ENCODE data around the gene CCDC178.

Gene CCDC178

DNA sequence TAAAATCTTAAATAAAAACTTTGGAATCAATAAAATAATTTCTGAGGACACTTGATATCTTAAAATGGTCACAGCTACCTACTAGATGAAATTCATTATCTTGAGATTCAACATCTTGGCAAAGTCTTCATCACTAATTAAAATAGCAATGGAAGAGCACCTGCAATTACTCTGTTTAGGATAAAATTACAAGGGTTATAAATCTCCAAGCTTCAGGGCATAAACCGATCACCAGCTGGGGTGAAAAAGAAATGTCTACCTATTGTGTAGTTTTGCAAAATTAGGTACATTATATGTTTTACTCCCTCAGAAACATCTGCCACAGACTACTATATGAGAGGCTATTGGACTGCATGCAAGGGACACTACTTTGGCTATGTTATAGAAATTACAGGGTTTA lies 327.1 kb downstream of the CCDC178 start:
- no peak for DNase-seq

DNA sequence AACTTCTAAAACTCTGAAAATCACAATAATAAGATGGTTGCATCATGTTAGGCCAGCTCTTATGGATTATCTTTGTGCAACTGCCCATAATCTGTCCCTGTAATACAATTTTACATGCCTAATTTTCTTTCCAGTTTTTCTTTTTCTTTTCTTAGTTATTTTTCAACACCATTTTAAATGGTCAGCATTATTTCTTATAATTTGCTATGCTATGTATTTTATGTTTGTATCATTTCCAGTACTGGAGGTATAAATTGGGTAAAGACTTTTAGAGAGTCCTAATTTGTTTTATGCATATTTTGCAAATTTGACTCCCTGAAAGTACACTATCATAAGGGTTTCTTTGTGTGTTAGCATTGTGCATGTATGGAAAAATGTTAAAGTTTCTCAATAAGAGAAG lies 333.0 kb downstream of the CCDC178 start:
- DNase-seq, result no peak

DNA sequence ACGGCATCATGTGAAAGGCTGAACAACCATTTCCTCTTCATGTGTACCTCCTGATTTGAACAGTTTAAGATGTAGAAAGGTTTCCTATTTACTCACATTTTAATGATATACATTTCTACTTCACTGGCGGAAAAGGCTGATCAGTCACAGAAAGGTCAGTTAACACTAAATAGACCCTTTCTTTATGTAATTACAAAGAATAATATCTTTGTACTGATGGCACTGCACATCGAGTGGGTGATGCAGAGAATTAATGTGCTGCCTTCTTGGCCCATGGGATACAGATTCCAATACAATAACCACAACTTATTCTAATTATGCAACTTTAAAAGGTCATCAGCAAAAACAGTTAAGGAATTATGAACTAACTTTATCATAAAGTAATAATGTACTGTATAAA lies 339.2 kb downstream of the CCDC178 start:
- no peak for DNase-seq

DNA sequence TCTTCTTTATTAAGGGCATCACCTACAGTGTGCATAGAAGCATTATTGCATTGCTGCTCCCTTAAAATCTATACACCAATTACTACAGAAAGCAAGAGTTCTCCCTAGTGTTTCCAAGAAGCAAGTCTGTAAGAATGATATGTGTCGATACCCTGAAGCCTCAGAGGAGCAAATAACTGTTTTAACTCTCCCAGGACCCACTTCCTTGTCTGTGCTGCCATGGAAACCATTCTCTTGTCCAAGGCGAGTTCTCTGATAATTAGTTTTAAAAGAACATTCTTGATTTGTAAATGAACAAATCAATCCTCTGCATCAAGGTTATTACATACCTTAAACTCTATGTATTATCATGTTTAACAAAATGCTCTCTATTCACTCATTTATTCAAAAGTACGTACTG lies 340.9 kb downstream of the CCDC178 start:
- DNase-seq, result no peak

DNA sequence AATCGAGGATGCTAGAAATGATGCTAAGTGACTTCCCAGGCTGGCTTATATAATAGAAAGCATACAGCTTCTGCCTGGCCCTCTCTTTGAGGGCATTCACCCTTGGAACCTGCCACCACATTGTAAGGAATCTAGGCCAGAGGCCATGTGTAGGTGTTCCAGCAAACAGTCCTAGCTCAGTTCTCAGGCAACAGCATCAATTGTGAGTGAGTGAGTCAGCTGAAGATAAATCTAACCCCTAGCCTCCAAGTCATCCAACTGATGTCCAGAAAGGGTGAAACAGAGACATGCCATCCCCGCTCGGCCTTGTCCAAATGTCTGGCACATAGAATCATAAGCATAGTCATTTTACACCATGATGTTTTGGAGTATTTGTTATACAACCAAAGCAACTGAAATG lies 343.4 kb downstream of the CCDC178 start:
- no peak for DNase-seq

DNA sequence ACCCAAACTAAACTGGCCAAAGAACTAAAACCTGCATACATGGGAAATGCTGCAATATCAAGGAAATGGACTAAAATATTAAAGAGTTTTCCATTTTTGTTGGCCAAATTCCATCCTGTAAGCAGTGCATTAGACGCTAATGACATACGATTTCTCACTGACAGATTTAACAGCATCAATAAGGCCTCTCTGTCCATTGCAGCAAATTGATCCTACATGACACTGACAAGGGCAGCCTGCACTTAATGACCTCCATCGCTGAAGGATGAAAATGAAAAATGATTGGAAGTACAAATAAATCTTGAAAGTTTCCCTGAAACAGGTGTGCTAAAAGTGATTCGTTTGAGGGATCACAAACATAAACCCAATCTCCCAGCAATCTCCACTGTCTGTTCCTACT lies 350.1 kb downstream of the CCDC178 start:
- no peak for DNase-seq

DNA sequence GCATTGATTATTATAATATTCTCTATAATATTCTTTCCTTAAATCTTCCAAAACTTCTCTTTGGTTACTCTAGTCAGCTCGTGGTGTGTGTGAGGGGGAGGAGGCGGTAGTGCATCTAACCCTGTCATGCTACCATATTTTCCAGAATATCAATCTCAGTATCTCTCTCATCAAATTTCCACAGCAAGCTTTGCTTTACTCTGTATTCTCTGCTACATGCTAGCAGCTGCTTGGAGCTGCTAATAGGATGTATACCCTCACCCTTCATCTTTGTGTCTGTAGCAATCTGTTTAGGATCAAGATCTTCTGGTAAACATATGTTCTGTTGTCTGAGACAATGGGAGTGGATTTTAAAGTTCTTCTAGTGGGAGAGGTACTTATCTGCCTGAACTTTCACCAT lies 363.9 kb downstream of the CCDC178 start:
- no peak for DNase-seq

DNA sequence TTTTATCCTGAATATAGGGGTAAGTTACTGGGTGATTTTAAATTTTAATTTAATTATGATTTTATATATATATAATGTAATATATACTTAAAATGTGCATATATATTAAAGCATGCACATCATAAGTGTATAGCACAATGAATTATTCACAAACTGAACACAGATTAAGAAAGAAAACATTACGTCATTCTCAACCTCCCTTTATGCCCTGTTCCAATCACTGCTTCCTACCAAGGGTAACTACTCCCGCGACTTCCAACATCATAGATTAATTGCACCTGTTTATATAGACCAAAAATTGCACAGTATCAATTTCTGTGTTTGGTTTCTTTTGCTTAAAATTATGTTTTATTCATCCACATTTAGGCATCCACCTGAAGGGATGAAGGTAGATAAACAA lies 366.4 kb downstream of the CCDC178 start:
- no peak for DNase-seq

DNA sequence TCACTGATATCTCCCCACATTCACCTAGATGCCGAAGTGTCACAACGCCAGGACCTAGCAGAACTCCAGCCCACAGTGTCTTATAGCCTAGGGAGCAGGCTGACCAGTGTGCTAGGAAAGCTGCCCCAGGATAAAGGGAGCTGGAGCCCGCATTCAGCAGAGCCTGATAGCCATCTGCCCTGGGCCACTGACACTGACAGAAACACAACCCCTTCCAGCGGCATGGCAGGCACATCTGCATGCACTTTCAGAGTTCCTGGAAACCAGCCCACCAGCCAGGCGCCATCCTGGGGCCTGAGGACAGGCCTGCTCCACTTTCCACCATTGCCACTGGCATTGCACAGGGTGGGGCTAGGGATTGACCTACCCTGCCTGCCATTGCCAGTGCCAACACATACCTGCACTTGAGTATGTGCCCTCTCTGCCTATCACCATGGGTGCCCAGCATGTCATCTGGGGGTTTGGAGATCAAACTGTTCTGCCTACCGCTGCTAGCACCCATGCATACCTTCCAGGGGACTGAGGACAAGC lies 377.6 kb downstream of the CCDC178 start:
- DNase-seq, result no peak

DNA sequence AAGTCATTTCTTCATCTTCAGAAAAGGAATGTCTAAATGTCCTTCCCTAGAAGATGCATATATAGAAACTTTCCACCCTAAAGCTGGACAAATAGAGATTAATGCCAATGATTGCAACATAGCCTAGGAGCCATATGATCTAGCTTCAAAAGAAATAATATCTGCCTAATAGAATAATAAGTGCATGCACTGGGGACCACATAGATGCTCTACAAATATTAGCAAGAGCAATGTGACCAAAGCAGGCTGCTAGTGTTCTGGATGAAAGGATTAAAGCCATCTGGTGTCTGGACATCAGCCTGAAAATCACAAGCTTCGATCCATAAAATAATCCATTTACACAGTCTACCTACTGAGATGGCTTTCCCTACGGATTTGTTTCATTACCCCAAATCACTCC lies 387.6 kb downstream of the CCDC178 start:
- no peak for DNase-seq

DNA sequence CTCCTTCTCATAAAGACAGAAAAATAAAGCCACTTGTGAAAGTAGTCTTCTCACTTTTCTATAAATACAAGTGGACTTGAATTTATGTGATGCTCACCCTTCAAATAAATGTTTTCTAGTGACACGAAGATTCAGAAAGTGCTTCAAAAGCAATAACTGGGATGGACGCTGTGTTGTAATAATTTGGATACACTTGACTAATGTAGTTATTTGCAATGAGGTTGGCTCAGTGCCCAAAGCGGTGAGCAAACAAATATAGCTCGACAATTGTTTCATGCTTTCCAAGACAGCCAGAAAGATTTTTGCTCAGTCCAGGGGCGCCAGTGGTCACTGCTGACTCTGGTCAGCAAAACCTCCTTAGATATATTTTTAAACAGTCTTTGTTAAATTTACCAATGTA lies 389.1 kb downstream of the CCDC178 start:
- no peak for DNase-seq

DNA sequence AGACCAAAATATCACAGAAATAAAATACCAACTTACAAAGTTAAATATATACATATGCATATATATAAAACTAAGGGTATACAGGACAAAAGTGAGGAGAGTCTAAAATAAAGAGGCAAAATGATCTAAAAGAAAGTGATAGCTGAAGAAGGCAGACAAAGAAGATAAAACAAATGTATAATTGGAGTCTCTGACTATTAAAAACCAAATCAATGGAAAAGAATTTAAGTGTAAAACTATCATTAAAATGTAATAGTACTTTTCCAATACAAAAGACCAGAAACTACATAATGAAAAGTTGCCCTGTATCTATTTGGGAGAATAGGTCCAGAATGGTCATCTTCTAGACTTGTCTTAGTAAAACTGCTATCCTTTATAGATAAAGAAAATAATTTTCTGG lies 400.3 kb downstream of the CCDC178 start:
- no peak for DNase-seq

DNA sequence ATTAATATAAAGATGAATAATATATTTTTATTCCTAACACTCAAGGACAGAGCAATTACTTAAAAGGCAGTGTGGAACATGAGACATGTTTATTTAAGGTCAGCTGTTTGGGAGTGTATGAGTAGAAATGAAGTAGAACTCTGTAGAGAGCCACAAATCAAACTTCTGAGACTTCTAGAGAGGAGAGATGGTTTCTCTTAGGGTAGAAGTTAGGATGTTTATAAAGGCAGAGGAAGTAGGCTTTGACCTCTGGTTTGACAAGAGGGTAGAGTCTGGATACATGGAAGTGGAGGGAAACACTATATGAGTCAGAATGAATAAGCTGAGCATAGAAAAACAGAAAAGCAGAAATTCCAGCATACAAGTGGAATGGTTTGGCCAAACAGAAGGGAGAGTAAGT lies 405.6 kb downstream of the CCDC178 start:
- no peak for DNase-seq

DNA sequence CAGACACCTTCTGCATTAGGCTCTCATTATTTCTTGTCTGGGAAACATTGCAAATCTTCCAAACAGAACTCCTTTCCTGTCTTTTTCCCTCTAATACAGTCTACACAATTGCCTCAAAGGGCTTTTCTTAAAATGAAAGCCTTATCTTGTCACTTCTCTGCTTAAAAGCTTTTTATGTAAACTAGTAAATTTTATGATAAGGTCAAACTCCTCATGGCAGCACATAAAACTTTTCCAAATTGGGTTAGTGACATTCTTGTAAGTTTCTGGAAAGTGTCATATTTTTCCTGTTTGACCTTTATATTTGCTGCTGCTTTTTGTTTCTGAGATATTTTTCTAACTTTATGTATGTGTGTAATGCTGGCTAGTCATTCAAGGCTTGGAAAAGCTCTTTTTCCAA lies 406.3 kb downstream of the CCDC178 start:
- DNase-seq, result no peak

DNA sequence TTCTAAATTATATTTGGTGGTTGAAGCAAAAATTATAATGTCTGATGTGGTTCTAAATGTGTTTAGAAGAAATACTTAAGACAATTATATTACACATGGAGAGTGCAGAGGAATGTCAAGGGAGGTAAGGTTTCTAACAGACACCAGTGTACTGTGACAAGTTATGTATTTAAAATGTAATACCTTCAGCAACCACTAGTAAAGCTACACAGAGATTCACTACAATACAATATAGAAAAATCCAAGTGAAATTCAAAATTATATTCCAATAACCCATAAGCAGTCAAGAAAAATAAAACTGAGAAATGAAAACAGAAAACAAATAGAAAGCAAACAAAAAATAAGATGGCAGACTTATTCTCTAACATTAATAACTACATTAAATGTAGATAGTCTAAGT lies 418.2 kb downstream of the CCDC178 start:
- peak; percentile 6 for DNase-seq

DNA sequence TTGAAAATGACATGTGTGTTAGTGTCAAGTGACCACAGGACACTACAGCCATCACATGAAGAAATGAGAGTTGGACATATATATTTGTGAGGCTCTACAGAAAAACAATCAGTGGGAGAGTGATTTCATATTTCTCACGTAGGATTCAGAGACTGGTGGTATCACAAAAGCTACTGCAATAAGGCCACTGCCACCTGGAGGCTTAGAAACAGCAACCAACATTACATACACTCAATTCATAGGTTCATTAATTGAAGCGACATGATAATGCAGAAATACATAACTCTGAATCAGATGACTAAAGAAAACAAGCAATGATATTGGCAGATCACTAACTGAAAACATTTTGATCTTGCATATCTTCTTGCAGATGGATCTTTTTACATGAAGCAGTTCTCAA lies 419.6 kb downstream of the CCDC178 start:
- DNase-seq, result no peak

DNA sequence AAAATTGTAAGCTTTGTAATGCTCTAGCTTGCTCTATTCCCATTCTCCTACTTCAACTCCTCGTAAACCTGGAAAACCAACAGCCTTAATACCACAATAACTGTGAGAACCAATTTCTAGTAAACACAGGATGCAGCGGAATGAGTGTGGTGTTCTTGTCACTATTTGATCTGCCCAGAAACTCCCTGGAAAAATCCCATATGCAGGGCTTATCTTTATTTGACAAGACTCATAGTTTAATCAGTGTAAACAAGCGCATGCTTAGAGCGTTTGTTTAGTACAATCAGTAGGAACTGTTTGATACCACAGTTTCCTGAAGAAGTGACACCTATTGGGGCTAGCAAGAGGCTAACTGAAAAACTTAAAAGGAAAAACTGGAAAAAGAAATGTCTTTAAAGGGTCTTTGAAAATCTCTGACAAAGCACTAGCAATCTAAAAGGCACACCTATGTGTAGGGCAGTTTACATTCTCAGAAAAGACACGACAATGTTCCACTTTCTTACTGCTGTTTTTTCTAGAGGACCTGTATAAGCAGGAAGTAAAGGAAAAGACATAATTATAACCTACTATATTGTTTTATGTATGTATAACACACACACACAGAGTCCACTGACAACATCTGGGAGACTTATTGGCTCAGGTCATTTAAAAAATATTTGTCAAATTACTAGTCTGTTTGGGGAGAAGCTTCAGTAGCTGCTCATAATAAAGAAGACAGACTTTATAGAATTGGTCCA lies 426.3 kb downstream of the CCDC178 start:
- DNase-seq, result no peak

DNA sequence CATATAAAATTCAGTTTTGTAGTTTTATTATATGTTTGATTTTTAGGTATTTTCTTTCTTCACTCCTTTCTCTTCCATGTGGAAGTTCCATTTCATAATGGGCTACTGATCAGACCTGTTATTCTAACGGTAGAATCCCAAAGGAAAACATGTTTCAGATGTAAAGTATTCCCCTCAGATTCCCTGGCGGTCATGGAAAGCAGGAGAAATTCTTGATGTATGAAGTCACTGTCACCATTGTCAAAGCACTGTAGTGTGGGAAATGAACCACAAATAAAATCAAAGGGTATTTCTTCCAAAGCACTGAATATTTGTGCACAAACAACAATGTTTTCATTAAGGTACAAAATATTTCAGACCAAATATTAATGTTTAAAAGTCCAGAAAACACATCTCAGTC lies 430.4 kb downstream of the CCDC178 start:
- no peak for DNase-seq

DNA sequence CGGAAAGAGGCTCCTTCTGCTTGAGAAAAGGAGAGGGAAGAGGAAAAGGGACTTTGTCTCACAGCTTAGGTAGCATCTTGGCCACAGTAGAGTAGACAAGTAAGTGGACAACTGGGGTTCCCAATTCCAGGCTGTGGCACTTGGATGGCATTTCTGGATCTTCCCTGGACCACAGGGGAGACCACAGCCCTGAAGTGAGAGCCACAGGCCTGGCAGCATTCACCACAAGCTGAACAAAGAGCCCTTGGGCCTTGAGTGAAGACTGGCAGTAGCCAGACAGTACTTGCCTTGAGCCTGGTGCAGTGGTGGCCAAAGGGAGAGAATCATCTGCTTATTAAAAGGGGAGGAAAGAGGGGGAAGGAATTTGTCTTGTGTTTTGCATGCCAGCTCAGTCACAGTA lies 441.6 kb downstream of the CCDC178 start:
- no peak for DNase-seq

DNA sequence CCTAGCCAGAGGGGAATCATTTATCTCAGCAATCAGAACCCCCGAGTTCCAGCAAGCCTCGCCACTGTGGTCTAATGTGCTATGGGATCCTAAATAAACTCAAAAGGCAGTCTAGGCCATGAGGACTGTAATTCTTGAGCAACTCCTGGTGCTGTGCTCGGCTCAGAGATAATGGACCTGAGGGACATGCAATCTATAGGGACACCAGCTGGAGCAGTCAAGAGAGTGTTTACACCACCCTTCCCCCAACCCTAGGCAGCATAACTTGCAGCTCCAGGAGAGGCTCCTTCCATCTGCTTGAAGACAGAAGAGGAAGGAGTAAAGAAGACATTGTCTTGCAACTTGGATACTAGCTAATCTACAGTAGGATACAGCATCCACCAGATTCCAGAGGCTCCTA lies 442.2 kb downstream of the CCDC178 start:
- no peak for DNase-seq

DNA sequence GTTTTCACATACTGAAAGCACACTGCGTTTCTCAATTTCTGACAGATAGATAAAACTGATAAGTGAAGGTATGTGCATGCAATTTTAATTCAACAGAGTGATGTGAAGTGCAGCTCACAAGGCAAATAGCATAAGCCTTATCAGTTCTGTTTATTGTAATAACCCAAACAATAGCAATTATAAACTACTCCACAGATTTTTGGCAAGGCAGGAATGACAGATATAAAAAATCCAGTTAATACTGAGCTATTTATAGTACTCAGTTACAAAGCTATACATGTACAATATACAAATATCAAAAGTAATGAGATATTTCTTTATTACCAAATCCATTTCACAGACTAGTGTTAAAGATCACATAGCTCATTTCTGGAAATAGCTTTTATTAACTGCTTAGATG lies 456.8 kb downstream of the CCDC178 start:
- DNase-seq, result no peak

DNA sequence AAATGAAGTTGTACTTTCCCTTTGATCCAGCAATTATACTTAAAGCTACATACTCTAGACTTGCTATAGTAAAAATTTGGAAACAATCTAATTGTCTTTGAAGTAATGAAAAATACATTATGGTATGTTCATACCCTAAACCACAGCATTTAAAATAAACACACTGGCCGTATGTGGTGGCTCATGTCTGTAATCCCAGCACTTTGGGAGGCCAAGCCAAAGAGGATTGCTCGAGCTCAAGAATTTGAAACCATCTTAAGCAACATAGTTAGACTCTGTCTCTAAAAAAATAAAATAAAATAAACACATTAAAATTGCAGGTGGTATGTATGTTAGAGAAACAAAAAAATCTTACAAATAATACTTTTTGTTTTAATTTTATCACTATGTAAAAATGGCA lies 459.6 kb downstream of the CCDC178 start:
- no peak for DNase-seq

DNA sequence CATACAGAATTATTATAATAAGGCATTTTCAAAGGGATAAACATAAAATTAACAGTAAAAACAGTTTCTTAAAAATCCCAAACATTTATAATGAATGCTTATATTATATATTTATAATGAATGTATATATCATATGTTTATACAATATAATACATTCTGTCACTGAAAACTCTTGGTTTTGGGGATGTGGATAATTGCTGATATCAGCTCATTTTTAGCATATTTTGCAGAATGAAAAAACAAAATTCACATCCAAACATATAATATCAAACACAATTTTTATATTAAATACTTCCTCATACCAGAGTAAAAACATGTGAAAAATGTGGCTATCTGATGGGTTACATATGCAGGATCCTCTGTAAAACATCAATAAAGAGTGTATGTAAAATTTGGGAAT lies 465.0 kb downstream of the CCDC178 start:
- no peak for DNase-seq

DNA sequence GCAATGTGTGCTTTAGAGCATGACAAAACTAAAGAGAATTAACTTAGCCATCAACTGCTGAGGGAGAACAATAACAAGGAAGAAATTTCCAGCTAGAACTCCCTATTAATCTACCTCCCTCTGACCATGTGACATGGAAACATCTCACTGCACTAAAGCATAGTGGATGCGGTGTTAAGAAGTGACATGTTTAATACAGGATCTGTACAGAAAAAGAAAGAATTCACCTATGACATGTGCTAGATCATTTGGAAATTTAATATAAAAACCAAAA lies 465.4 kb downstream of the CCDC178 start:
- DNase-seq, result no peak

DNA sequence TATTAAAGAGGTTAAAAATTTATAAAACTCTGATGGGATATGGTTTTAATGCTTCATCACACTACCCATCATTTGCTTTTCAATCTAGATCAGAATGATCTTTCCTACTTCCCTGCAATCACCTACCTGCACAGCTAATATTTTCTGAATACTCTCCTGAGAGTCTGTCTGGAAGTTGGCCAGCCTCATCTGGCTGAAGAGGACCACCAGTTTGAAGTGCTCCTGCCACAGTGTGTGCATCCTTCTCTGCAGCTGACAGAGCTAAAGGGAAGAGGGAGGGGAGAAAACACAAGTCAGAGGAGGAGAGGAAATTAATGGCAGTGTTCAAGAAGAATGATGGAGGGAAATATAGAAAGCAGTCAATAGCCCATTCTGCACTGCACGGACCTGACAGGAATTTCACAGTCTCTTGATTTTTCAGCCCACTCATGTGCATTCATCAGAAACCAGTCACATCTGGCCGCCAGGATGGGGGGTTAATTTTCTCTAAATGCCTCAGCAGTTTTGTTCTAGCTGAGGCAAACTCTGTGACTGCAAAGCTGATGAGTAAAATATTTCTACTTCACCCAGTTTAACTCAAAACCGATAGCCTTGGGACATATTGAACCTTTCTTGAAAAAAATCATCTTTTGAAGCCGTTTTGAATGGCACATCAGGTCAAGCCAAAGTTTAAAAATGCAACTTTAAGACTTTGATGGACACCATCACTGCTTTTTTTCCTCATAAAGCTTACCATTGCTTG lies 465.9 kb downstream of the CCDC178 start:
- no peak for DNase-seq
